Karpas-422 (cell line): Measurements from ENCODE around the gene ABR. TPM values are rescaled to one million over a fixed set of nuclear protein-coding genes. Genes with fewer than 3 reads are reported as not detected.

ENCODE experiments used
- DNase-seq: peaks from one replicate; pipeline ENCODE4 v3.0.0-alpha.2; 2015
- H2AFZ ChIP-seq: fragments of 200-600 bp; sonication (generic); 2 replicates; pipeline ENCODE4 v1.6.1; 2014; ENCODE audit warnings: antibody characterized with exemption, low read length, mixed read lengths
- H3K27ac ChIP-seq: fragments of 200-600 bp; sonication (generic); 2 replicates; pipeline ENCODE4 v1.5.1; 2014; ENCODE audit warnings: mild to moderate bottlenecking, low read length, moderate library complexity
- H3K27me3 ChIP-seq: fragments of 200-600 bp; sonication (generic); 2 replicates; pipeline ENCODE4 v1.6.1; 2014; ENCODE audit warnings: low read length, mixed read lengths
- H3K36me3 ChIP-seq: fragments of 200-600 bp; sonication (generic); 2 replicates; pipeline ENCODE4 v1.6.1; 2014; ENCODE audit warnings: low read length, mixed read lengths; ENCODE audit not compliant: insufficient read depth
- H3K4me1 ChIP-seq: fragments of 200-600 bp; sonication (generic); 2 replicates; pipeline ENCODE4 v1.6.1; 2014; ENCODE audit warnings: mild to moderate bottlenecking, low read length, mixed read lengths
- H3K4me2 ChIP-seq: fragments of 200-600 bp; sonication (generic); 2 replicates; pipeline ENCODE4 v1.6.1; 2014; ENCODE audit warnings: low read length, low read depth, mild to moderate bottlenecking; ENCODE audit not compliant: poor library complexity, severe bottlenecking
- H3K4me3 ChIP-seq: fragments of 200-600 bp; sonication (generic); 2 replicates; pipeline ENCODE4 v1.5.1; 2014; ENCODE audit warnings: mild to moderate bottlenecking, antibody characterized with exemption, low read length, mixed read lengths
- H3K79me2 ChIP-seq: fragments of 200-600 bp; sonication (generic); 2 replicates; pipeline ENCODE4 v1.6.1; 2014; ENCODE audit warnings: mild to moderate bottlenecking, low read length, mixed read lengths
- H3K9ac ChIP-seq: fragments of 200-600 bp; sonication (generic); 2 replicates; pipeline ENCODE4 v1.6.0; 2014; ENCODE audit warnings: low read length
- H3K9me2 ChIP-seq: fragments of 200-600 bp; sonication (generic), shearing (Covaris generic); replicated peaks from 2 replicates; pipeline ENCODE4 v1.6.0; 2014; ENCODE audit warnings: mild to moderate bottlenecking, low read length, moderate library complexity; ENCODE audit not compliant: insufficient read depth
- H3K9me3 ChIP-seq: fragments of 300-700, 200-600 bp; sonication (generic); 2 replicates; pipeline ENCODE4 v1.6.1; 2014; ENCODE audit warnings: low read length, mixed read lengths
- H4K20me1 ChIP-seq: fragments of 200-600 bp; sonication (generic); 2 replicates; pipeline ENCODE4 v1.6.1; 2014; ENCODE audit warnings: mild to moderate bottlenecking, antibody characterized with exemption, low read length, low read depth; ENCODE audit not compliant: insufficient read depth
- total RNA-seq: library from RNA; depleted of rRNA; stranded (reverse); fragments of >200 nt; shearing (Covaris generic); gene quantifications from 2 replicates; pipeline ENCODE4 v1.2.3, GENCODE V29; 2014; ENCODE audit warnings: low replicate concordance

Gene ABR
- total RNA-seq, 1 experiment from 2014 or later = 113 TPM

DNA sequence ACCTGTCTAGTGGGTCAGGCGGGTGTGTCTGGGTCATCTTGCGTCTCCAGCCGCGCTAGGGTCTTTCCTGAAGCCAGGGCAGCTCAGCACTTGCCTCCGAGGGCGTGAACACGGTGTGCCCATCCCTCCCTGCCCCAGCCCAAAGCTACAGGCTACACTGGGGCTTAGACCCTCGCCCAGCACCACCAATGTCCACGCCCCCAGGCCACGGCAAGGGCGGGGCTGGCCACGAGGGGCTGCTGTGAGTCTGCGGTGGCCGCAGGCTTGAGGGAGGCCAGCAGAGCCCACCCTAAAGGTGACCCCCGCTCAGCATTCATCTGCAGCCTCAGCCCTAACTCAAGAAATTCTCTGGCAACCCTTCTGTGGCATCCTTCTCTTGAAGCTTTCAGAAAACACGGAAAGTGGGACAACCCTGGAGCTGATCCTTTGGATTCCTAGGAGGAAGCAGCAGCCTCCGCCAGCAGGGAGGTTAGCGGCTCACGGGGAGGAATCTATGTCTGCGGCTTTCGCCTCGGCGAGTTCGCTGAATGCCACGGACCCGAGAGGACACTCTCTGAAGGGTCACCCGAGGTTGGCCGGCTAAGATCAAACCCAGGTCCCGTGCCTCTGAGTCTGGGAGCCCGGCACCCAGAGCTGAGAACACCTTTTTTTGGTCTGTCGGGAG is 141.2 kb downstream of the ABR start:
- H3K4me3 ChIP-seq = no peak overlapping the region
- no peak overlapping the region for H3K4me2 ChIP-seq
- no peaks in the 10 kb centered on the region for H3K9me2 ChIP-seq
- H3K79me2 ChIP-seq = peaks cover 4% of the 10 kb centered on the region
- no peak for DNase-seq
- H3K9me3 ChIP-seq = no peaks in the 10 kb centered on the region
- H3K4me1 ChIP-seq = no peaks in the 10 kb centered on the region
- H3K36me3 ChIP-seq = peaks cover 21% of the 10 kb centered on the region; the same call in 1 of the 2 replicates
- no peak overlapping the region for H3K9ac ChIP-seq
- no peaks in the 10 kb centered on the region for H3K27me3 ChIP-seq
- peaks cover 8% of the 10 kb centered on the region; the same call in 1 of the 2 replicates for H4K20me1 ChIP-seq
- H3K27ac ChIP-seq = no peak overlapping the region
- H2AFZ ChIP-seq = no peak overlapping the region

DNA sequence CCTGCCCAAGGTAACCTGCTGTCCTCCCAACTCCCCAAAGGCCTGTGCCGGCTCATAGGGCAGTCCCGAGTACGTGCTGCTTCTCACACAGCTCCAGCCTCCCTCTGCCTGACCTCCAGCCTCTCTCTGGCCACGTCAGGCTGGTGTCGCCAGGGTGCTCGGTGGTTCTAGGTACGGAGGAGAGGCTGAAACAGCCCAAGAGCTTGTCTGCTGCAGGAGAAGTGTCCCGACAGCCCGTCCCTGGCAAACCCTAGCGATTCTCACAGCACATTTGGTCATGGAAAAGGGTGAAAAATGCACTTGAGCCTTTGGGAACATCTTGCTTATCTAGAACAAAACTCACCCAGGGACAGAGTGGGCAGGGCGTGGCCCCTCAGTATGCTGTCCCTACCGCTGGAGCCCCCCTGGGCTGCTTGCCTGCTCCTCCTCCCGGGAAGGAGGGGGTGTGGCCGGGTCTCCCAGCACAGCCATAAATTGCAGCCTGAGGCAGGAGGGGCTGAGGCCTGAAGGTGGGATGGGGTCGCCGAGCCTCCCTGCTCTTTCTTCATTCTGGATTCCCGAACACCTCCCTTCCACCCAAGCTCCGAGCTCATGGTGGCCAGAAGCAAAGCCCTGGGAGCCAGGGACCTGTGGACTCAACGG is 142.4 kb downstream of the ABR start:
- Histone ChIP-seq H3K9me2 (no peaks in the 10 kb centered on the region), H3K27ac (no peak overlapping the region), H3K4me1 (no peaks in the 10 kb centered on the region), H3K4me3 (no peak overlapping the region), H3K9ac (no peak overlapping the region), H2AFZ (no peak overlapping the region), H4K20me1 (peaks cover 8% of the 10 kb centered on the region; the same call in 1 of the 2 replicates), H3K9me3 (no peaks in the 10 kb centered on the region), H3K27me3 (no peaks in the 10 kb centered on the region), H3K36me3 (peaks cover 15% of the 10 kb centered on the region; the same call in 1 of the 2 replicates), H3K4me2 (no peak overlapping the region), H3K79me2 (peaks cover 4% of the 10 kb centered on the region)
- no peak for DNase-seq

DNA sequence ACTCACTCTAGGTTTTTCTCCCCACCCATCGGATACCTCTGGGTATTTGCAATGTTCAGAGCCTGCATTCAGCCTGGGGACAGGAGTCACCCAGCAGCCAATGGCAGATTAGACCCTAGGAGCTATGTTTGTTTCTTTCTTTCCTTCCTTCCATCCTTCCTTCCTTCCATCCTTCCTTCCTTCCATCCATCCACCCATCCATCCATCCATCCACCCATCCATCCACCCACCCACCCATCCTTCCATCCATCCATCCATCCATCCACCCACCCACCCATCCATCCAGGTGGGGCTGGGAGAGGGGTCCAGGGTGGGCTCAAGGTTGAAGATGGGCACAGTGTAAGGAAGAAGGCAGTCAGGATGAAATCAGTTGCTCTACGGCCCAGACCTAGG is 142.9 kb downstream of the ABR start:
- no peak overlapping the region for H2AFZ ChIP-seq
- no peak for DNase-seq
- H3K79me2 ChIP-seq = peaks cover 4% of the 10 kb centered on the region
- no peak overlapping the region for H3K27ac ChIP-seq
- 0 out of 2 replicates have a peak, but pooled peaks cover 10% of the 10 kb centered on the region for H3K36me3 ChIP-seq
- peaks cover 8% of the 10 kb centered on the region; the same call in 1 of the 2 replicates for H4K20me1 ChIP-seq
- no peak overlapping the region for H3K4me2 ChIP-seq
- no peaks in the 10 kb centered on the region for H3K4me1 ChIP-seq
- no peak overlapping the region for H3K9ac ChIP-seq
- no peaks in the 10 kb centered on the region for H3K27me3 ChIP-seq
- no peaks in the 10 kb centered on the region for H3K9me3 ChIP-seq
- no peak overlapping the region for H3K4me3 ChIP-seq
- H3K9me2 ChIP-seq = no peaks in the 10 kb centered on the region

DNA sequence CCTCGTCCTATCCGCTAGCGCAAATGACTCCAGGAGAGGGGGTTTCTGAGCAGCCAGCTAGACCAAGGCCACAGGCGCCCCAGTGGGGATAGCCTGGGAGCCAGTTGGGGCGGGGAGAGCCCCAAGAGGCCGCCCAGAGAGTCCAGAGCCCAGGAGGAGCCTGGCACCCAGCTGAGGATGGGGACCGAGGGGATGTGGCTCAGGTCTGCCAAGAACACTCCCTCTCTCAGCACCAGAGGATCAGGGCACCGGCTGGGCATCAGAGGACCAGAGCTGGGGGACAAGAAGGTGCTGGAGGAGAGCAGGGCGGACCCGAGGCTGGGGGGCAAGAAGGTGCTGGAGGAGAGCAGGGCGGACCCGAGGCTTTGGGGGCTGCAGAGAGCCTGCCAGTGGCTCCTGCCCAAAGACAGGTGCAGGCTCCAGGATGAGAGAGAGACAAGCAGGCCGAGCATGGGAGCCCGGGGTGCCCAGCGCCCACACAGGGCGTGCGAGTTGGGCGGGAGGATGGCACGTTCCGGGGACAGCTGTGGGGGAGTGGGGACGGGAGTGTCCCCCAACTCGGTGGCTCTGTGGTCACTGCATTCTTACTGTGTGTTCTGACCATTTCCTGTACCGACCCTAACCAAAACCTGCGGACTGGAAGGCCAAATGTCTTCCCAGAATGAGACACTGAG is 143.5 kb downstream of the ABR start:
- no peak overlapping the region for H3K4me3 ChIP-seq
- no peaks in the 10 kb centered on the region for H3K9me2 ChIP-seq
- no peak overlapping the region for H3K27ac ChIP-seq
- peaks cover 8% of the 10 kb centered on the region; the same call in 1 of the 2 replicates for H4K20me1 ChIP-seq
- no peak overlapping the region for H2AFZ ChIP-seq
- peaks cover 4% of the 10 kb centered on the region for H3K79me2 ChIP-seq
- H3K27me3 ChIP-seq = no peaks in the 10 kb centered on the region
- no peaks in the 10 kb centered on the region for H3K4me1 ChIP-seq
- DNase-seq = no peak
- H3K4me2 ChIP-seq = no peak overlapping the region
- no peak overlapping the region for H3K9ac ChIP-seq
- H3K36me3 ChIP-seq = 0 out of 2 replicates have a peak, but pooled peaks cover 9% of the 10 kb centered on the region
- H3K9me3 ChIP-seq = no peaks in the 10 kb centered on the region

DNA sequence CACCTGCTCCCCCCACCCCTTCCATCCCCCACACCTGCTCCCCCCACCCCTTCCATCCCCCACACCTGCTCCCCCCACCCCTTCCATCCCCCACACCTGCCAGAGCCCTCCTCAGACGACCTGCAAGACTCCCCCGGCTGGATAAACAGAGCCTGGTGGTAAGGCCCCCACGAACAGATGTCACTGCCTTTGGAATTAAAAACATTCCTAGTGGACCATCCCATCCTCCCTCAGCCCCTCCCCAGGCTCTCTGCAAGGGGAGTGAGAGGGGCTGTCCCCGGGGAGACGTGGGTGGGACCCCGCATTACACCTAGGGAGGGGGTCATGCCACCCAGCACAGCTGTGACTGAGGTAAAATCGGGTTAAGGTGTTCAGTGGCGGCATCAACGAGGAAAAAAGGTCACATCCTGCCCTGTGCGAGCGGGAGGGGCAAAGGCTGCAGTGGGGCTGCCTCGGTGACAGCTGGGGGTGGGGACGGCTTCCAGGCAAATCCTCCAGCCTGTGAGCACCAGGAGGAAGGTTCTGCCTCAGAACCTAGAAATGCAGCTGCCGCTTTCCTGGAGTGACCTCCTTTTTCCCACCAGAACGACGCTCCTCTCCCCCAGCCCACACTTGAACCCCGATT is 144.1 kb downstream of the ABR start:
- Histone ChIP-seq H3K9me2 (no peaks in the 10 kb centered on the region), H3K27ac (no peak overlapping the region), H2AFZ (no peak overlapping the region), H3K4me1 (no peaks in the 10 kb centered on the region), H3K79me2 (peaks cover 4% of the 10 kb centered on the region), H3K4me3 (no peak overlapping the region), H3K36me3 (0 out of 2 replicates have a peak, but pooled peaks cover 9% of the 10 kb centered on the region), H3K9ac (no peak overlapping the region), H3K9me3 (no peaks in the 10 kb centered on the region), H3K27me3 (no peaks in the 10 kb centered on the region), H3K4me2 (no peak overlapping the region), H4K20me1 (peaks cover 8% of the 10 kb centered on the region; the same call in 1 of the 2 replicates)
- no peak for DNase-seq

DNA sequence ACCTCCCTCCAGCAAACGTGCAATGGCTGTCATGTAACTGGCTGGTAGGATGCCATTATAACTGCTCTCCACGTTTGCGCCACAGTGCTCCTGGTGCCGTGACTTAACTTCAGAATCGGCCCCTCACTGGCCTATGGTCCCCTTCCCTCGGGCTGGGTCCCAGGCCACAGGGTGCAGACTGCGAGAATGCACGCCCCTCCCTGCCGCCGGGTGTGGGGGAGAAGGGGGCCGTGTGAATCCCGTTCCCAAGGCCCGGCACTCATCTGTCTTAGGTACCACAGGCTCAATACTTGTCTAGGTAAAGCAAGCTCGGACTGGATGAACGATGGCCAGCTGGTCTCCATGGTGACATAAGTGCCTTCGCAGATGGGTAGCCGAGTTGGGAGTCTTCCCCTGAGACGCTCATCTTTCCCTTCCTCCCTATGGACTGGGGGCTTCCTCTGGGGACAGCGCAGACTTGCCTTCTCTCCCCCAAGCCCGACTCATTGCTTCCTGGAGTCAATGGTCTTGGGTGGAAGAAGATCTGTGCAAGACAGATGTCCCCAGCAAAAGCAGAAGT is 145.1 kb downstream of the ABR start:
- H3K4me2 ChIP-seq = no peak overlapping the region
- H3K9me3 ChIP-seq = no peaks in the 10 kb centered on the region
- no peak overlapping the region for H3K4me3 ChIP-seq
- 0 out of 2 replicates have a peak, but pooled peaks cover 9% of the 10 kb centered on the region for H3K36me3 ChIP-seq
- H4K20me1 ChIP-seq = peaks cover 8% of the 10 kb centered on the region; the same call in 1 of the 2 replicates
- no peaks in the 10 kb centered on the region for H3K27me3 ChIP-seq
- H3K27ac ChIP-seq = no peak overlapping the region
- H2AFZ ChIP-seq = no peak overlapping the region
- no peaks in the 10 kb centered on the region for H3K9me2 ChIP-seq
- H3K4me1 ChIP-seq = no peaks in the 10 kb centered on the region
- H3K9ac ChIP-seq = no peak overlapping the region
- DNase-seq = no peak
- peaks cover 4% of the 10 kb centered on the region for H3K79me2 ChIP-seq

DNA sequence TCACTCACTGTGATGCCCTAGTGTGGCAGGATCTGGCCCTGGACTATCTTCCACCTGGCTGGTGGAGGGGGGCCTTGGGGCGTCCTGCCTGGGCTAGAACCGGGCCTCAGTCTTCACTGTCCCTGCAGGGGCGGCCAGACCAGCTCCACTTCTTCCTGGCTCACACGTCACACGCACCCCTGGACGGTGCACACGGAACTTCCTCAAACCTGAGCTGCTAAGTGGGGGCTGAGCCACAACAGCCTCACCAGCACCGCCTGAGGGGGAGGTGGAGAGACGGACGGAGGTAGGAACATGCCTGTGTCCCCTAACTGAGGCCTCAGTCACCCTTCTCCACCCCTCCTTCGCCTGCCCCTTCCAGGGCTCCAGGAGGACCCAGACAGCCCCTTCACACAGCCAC is 146.3 kb downstream of the ABR start:
- peaks cover 13% of the 10 kb centered on the region; the same call in 1 of the 2 replicates for H4K20me1 ChIP-seq
- peaks cover 4% of the 10 kb centered on the region for H3K79me2 ChIP-seq
- H3K9me3 ChIP-seq = no peaks in the 10 kb centered on the region
- H3K27ac ChIP-seq = no peak overlapping the region
- H3K9ac ChIP-seq = no peak overlapping the region
- no peak overlapping the region for H3K4me3 ChIP-seq
- no peaks in the 10 kb centered on the region for H3K9me2 ChIP-seq
- no peak for DNase-seq
- no peak overlapping the region for H3K4me2 ChIP-seq
- no peak overlapping the region for H2AFZ ChIP-seq
- no peaks in the 10 kb centered on the region for H3K27me3 ChIP-seq
- no peaks in the 10 kb centered on the region for H3K4me1 ChIP-seq
- 0 out of 2 replicates have a peak, but pooled peaks cover 6% of the 10 kb centered on the region for H3K36me3 ChIP-seq
